Panc1 (cell line): ENCODE data around the gene JUND. TPM values are rescaled to one million over a fixed set of nuclear protein-coding genes. Genes with fewer than 3 reads are reported as not detected.

Experiments used
- ATAC-seq: fragments of 200-7000 bp; cut with Tn5 transposase; 2 replicates; pipeline ENCODE4 v1.9.1; 2020; ENCODE audit warnings: mild to moderate bottlenecking, moderate library complexity
- BruUV-seq: library from RNA; stranded (reverse); fragments of 400-500 nt; replicated peaks from 2 replicates; lab custom pipeline; 2021; lab: Mats Ljungman, UMichigan
- CTCF ChIA-PET: fragments of 300-600 bp; sonication (Branson Sonifier 250); formaldehyde crosslinking; loops from one replicate; lab custom pipeline; 2022; ENCODE audit warnings: antibody characterized with exemption; lab: Charles Lee
- POLR2A ChIA-PET: fragments of 300-600 bp; sonication (Branson Sonifier 250); formaldehyde crosslinking; loops from one replicate; lab custom pipeline; 2022; ENCODE audit warnings: antibody characterized with exemption; lab: Charles Lee
- DNase-seq: peaks from one replicate; pipeline ENCODE4 v3.0.0-alpha.2; 2010; ENCODE audit warnings: low read depth, low spot score
- H3K27ac ChIP-seq: 2 replicates; pipeline ENCODE4 v1.5.1; 2011; ENCODE audit warnings: mild to moderate bottlenecking, low read length, inconsistent platforms
- H3K27me3 ChIP-seq: fragments of 200-500 bp; sonication (Bioruptor generic); 2 replicates; pipeline ENCODE4 v1.6.0; 2014; ENCODE audit warnings: low read length, inconsistent platforms; ENCODE audit not compliant: control insufficient read depth, insufficient read depth
- H3K36me3 ChIP-seq: fragments of 200-500 bp; sonication (Bioruptor generic); 2 replicates; pipeline ENCODE4 v1.5.1; 2014; ENCODE audit warnings: inconsistent platforms, mild to moderate bottlenecking, low read length, moderate library complexity; ENCODE audit not compliant: control insufficient read depth, insufficient read depth
- H3K4me1 ChIP-seq: 2 replicates; pipeline ENCODE4 v1.5.1; 2011; ENCODE audit warnings: inconsistent platforms, mild to moderate bottlenecking, low read length, moderate library complexity; ENCODE audit not compliant: control insufficient read depth, insufficient read depth
- H3K4me3 ChIP-seq, 2 experiments: 2 replicates each; pipeline ENCODE4 v1.5.1; 2011 to 2012; ENCODE audit warnings: low read depth in 2 of 2, low read length in 2 of 2, mild to moderate bottlenecking in 2 of 2, inconsistent platforms in 1 of 2, moderate library complexity in 1 of 2
- H3K9me3 ChIP-seq: fragments of 200-500 bp; sonication (Bioruptor generic); 2 replicates; pipeline ENCODE4 v1.5.1; 2014; ENCODE audit warnings: low read depth, mild to moderate bottlenecking, inconsistent platforms, low read length, moderate library complexity; ENCODE audit not compliant: control insufficient read depth, insufficient read depth
- POLR2AphosphoS5 ChIP-seq: IDR thresholded peaks from 2 replicates; pipeline ENCODE4 v1.6.1; 2012; ENCODE audit warnings: mild to moderate bottlenecking, low read depth, low read length, moderate library complexity
- REST ChIP-seq, 2 experiments: IDR thresholded peaks; 2 replicates each; pipeline ENCODE4 v1.6.1; 2011 to 2012; ENCODE audit warnings: low read depth in 2 of 2, control low read depth in 1 of 2, low read length in 1 of 2, mild to moderate bottlenecking in 1 of 2, moderate library complexity in 1 of 2; ENCODE audit not compliant: insufficient read depth in 1 of 2
- SIN3A ChIP-seq: IDR thresholded peaks from 2 replicates; pipeline ENCODE4 v1.6.1; 2012; ENCODE audit warnings: low read depth, mild to moderate bottlenecking, low read length, moderate library complexity, borderline replicate concordance; ENCODE audit not compliant: insufficient read depth
- TCF7L2 ChIP-seq: IDR thresholded peaks from 2 replicates; pipeline ENCODE4 v1.6.1; 2011; ENCODE audit warnings: mild to moderate bottlenecking, low read depth, low read length, inconsistent platforms
- in situ Hi-C: cut with HindIII; loops from 2 replicates; pipeline ENCODE4 v1.10.0; 2016; ENCODE audit warnings: low sequenced_read_pairs, low pct_unique_long_range_greater_than_20kb
- intact Hi-C: fragments of 100-400 bp; cut with micrococcal nuclease; formaldehyde crosslinking; loops from one replicate; pipeline ENCODE4 v1.10.0; 2022; ENCODE audit not compliant: unreplicated experiment
- total RNA-seq: library from RNA; stranded (reverse); gene quantifications from one replicate; pipeline ENCODE4 v1.2.1, GENCODE V29; 2021; ENCODE audit not compliant: unreplicated experiment
- TF ChIP-seq, protein P1 (sequence below): fragments of 450-650 bp; IDR thresholded peaks from 2 replicates; pipeline ENCODE4 v1.5.1; 2017; ENCODE audit warnings: mild to moderate bottlenecking

Gene JUND
- total RNA-seq, 1 experiment from 2014 or later, result 130 TPM

DNA sequence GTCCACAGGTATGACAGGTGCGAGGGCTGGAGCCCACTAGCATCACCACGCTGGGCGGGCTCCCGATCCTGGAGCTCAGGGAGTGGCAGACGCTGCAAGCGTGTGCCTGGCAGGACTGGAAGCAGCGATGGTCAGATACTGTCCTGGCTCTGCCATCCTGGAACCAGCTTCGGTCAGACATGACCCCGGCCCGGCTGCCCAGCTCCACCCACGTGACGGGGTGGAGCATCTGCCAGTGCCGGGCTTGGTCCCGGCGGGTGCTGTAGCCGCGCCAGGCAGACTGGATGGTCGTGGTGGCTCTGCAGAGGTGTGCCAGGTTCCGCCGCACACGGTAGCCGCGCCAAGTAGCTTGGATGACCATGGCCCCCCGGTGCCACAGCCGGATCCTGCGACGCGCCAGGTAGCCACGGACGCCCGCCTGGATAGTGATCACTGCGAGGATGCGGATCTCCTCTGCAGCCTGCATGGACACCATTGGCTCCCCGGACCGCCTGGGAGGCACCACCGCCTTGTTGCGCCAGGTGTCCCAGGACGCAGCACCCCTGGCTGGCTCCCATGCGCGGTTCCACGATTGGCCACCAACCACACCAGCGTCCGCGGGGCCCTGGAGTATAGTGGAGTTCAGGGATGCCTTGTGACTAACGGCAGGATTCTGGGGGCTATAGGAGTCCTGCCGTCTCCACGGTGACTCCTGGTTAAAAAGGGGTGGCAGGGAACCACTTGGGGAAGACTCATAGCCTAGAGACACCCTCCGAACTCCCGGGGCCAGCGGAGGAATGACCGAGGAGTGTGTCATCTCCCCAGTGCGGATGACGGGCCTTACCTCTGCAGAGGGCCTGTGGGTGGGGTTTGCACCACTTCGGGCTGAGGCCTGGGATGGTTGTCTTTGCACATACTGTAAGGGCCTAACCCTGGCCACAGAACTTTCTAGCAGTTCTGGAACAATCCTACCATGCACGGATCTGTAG, 23.6 kb downstream of the JUND start:
- no peak overlapping the region for H3K27ac ChIP-seq
- DNase-seq (no peak), ATAC-seq (no peak)
- H3K27me3 ChIP-seq, result no peaks in the 10 kb centered on the region
- H3K36me3 ChIP-seq, result no peaks in the 10 kb centered on the region
- H3K4me1 ChIP-seq, result no peaks in the 10 kb centered on the region
- in situ Hi-C loops (no loop called here), intact Hi-C loops (no loop called here)
- no TSS peak for BruUV-seq
- no peak overlapping the region for H3K4me3 ChIP-seq
- CTCF ChIA-PET, result no interaction called here
- H3K9me3 ChIP-seq, result no peaks in the 10 kb centered on the region
- no peak for TF ChIP-seq TCF7L2
- no peak for TF ChIP-seq REST (IDR thresholded peaks at IDR 0.05; ENCODE audit: insufficient read depth in 1 of 2, low read depth in 2 of 2, low read length in 1 of 2)
- TF ChIP-seq SIN3A, result no peak
- TF ChIP-seq POLR2AphosphoS5, result no peak
- TF ChIP-seq, protein P1, sequence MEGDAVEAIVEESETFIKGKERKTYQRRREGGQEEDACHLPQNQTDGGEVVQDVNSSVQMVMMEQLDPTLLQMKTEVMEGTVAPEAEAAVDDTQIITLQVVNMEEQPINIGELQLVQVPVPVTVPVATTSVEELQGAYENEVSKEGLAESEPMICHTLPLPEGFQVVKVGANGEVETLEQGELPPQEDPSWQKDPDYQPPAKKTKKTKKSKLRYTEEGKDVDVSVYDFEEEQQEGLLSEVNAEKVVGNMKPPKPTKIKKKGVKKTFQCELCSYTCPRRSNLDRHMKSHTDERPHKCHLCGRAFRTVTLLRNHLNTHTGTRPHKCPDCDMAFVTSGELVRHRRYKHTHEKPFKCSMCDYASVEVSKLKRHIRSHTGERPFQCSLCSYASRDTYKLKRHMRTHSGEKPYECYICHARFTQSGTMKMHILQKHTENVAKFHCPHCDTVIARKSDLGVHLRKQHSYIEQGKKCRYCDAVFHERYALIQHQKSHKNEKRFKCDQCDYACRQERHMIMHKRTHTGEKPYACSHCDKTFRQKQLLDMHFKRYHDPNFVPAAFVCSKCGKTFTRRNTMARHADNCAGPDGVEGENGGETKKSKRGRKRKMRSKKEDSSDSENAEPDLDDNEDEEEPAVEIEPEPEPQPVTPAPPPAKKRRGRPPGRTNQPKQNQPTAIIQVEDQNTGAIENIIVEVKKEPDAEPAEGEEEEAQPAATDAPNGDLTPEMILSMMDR, result no peak
- POLR2A ChIA-PET, result no interaction called here

GRCh38 chr19:18254546-18255503, 26.6 kb downstream of the JUND start:
- Histone ChIP-seq H3K36me3 (no peaks in the 10 kb centered on the region), H3K9me3 (no peaks in the 10 kb centered on the region), H3K27me3 (no peaks in the 10 kb centered on the region), H3K4me3 (no peak overlapping the region), H3K4me1 (no peaks in the 10 kb centered on the region), H3K27ac (no peak overlapping the region)
- TF ChIP-seq, protein P1, result no peak
- TF ChIP-seq POLR2AphosphoS5 (no peak), REST (IDR thresholded peaks at IDR 0.05; ENCODE audit: insufficient read depth in 1 of 2, low read depth in 2 of 2, low read length in 1 of 2) (no peak), SIN3A (no peak), TCF7L2 (no peak)
- POLR2A ChIA-PET, result interaction anchor here (0.6 kb wide), 1 partner anchor 19 kb away, joined by 4 read pairs; the partner anchor contains the start of gene IQCN
- intact Hi-C loops, result loop anchor here (5.0 kb wide), 1 partner anchor 48 kb away; no protein-coding TSS in a partner anchor
- no TSS peak for BruUV-seq
- DNase-seq, result no peak
- in situ Hi-C loops, result no loop called here
- CTCF ChIA-PET, result interaction anchor here (0.6 to 1.4 kb wide), 4 partner anchors 8 to 146 kb away, joined by 3 to 5 read pairs (median 4); no protein-coding TSS in a partner anchor
- ATAC-seq, result no peak
